T-helper 1 cell (primary cell): Measurements from ENCODE around the gene CCR9.
"Not testable (repeated sequence)": the region's sequence is repeated elsewhere in the genome, so short reads cannot be mapped to it uniquely, and the experiment has no call there.

ENCODE experiments used
- DNase-seq, 5 donors: peaks; one replicate each; pipeline ENCODE4 v3.0.0-alpha.2; 2012 to 2020
- total RNA-seq, 4 donors: gene quantifications; one replicate each; lab custom pipeline; 2026; lab: John Stamatoyannopoulos, UW

CCR9 gene, protein sequence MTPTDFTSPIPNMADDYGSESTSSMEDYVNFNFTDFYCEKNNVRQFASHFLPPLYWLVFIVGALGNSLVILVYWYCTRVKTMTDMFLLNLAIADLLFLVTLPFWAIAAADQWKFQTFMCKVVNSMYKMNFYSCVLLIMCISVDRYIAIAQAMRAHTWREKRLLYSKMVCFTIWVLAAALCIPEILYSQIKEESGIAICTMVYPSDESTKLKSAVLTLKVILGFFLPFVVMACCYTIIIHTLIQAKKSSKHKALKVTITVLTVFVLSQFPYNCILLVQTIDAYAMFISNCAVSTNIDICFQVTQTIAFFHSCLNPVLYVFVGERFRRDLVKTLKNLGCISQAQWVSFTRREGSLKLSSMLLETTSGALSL
- total RNA-seq: 1.5 to 11.4 (median 3.7) reads per million in 4 donors

DNA sequence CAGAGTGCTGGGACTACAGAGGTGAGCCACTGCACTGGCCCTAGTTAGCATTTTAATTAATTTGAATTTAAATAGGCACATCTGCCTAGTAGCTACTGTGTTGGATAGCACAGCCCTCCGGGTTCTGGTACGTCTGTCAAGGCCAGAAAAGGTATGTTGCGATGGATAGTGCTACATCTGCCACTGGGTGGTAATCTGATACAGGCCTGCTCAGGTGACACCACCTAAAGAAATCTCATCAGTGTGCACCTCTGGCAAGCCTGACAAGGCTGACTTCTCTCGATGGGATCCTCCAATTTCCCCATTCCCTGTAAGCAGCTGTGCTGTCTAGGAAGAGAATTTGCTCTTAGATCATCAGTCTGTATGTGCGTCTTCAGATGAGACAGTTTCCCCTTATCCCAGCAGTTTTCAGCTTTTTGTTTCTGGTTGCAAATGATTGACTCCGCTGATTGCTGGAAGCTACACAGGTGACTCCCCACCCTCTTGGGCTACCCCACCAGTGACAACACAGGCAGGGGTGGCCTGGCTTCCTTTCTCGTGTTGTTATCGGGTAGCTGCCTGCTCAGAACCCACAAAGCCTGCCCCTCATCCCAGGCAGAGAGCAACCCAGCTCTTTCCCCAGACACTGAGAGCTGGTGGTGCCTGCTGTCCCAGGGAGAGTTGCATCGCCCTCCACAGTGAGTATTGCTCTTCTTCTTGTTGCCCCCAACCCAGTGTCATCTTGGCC lies at the start of gene CCR9:
CCR9 (plus strand) TSS at position 565 of the 727 bp plus-strand sequence. CDS start 8,391 bp downstream, outside the sequence.
- DNase-seq: no peak

DNA sequence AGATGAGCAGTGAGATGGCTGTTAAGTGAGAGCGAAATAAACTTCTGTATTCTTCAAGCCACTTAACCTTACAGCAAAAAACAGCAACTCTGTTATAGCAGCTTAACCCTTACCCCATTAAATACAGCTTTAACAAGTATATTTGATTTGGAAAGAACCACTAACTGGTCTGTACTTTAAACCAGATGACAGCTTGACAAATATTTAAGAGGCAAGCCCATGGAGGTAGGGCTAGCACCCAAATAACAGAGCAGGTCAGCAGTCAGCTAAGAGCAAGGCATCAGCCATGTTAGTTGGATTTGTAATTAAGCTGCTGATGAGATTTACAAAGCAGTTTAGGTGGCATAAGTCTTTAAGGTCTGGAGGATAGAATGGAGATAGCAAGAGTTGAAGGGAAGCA lies 47.9 kb upstream of the CCR9 start:
- DNase-seq: no peak

DNA sequence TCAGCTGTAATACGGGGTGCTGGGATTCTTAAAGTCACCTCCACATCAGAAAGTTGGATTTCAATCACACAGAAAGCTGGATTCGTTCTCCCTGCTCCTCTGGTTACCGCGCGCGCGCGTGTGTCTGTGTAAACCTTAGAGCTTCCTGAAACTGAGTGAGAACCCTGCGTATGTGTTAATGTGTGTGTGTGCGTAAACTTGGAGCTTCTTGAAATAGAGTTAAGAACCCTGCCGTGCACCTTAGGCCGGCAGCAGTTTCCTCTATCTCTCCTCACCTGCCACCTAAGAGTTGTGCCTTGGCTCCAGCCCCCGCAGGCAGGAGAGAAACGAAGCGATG lies 45.0 kb upstream of the CCR9 start:
- peak in 1 of 5 donors; percentile 21 for DNase-seq

DNA sequence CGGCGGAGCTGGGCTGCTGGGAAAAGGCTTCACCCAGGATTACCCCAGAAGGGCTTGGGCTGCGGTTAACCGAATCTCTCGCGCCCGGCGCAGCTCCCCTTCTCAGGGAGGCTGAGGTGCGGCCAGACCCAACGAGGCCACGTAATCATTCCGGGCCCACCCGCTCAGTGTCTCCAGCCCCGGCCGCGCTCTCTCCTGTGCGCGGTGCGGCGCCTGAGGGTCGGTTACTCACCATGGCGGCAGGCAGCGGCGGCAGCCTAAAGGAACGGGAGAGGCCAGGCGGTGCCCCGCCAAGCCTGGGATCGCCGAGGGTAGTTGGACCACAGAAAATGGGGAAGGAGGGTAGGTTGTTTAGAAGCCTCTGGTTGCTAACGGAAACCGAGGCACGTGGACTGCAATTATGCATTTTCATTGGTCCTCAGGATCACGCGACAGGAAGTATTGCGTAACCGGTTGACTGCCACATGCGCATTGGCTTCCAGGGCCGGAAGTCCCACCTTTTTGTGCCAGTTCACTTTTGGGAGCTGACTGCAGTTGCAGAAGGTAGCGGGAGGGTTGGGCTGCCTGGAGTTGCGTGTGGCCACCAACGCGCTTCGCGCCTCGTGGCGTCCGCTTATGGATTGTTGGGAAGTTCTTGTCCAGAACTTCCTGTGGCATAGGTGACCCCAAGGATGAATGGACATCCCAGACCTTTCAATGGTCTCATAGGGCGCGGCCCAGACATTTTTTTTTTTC lies 44.4 kb upstream of the CCR9 start, which contains the start of gene LZTFL1:
LZTFL1 (minus strand) TSS at position 363 of the 735 bp plus-strand sequence; CDS start at position 235, 128 bp downstream.
- DNase-seq: peak; percentile 72 to 88 (median 83)

DNA sequence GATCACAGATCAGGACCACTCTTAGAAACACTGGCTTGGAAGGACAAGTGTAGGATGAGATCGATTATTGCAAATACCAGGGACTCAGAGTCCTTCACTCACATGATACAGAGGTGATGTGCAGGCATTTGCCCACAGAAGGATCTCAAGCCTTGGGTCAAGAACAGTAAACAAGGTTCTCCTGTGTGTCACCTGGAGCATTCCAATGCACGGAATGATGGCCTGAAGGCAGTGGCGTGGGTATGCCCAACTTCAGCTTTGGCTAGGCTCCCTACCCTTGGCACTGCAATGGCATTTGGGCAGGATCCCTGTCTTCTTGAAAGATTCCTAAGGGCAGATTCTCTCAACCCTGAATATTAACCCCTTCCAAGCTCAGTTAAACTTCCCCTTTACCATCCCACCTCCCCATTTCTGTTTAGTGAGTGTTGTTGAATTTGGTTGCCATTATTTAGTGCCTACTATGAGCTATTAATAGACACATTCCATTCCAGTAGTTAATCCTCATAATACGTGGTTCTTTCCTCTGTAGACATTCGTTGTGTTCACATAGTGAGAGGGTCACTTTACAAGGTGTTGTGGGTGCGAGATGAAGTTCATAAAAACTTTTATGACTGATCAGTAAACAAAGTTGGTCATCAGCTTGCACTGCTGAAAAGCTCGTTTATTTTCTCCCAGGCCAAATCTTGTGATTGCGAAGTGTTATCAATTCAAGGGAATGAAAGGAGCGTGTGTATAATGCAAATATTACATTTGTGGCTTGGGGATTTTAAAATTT lies 43.3 kb upstream of the CCR9 start:
- DNase-seq: no peak

DNA sequence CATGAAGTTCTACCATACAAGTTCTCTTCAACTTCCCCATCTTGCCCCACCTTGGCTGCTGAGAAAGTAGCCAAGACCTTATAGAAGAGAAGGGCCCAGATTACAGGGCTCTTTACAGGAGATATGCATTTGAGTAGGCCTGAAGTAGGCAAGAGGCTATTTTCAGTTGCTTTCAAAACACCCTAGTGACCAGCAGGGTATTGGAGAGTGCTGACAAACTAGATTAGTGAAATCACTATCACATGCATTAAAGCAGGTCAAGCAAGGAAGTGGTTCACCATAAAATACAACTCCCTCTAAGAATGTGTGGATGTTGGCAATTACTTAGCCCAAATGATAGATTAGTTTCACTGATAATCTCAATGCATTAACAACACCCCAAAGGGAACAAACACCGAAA lies 41.7 kb upstream of the CCR9 start:
- no peak for DNase-seq

DNA sequence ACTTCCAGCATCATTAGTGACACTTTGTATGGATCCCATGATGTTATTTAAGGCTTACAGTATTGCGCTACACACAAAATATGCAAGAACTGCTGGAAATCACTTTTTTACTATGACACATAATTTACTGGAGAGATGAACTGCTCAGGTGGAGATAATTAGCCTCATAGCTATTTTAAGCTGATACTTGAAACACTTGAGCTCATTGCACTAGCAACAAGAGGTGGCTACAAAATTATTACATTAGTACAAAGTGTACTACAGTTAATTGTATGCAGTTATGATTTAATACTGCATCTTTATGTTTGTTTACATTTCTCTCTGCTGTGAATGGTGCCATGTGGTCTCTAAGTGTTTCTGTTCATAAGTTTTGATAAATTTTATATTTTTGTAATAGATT lies 38.0 kb upstream of the CCR9 start:
- DNase-seq: no peak

DNA sequence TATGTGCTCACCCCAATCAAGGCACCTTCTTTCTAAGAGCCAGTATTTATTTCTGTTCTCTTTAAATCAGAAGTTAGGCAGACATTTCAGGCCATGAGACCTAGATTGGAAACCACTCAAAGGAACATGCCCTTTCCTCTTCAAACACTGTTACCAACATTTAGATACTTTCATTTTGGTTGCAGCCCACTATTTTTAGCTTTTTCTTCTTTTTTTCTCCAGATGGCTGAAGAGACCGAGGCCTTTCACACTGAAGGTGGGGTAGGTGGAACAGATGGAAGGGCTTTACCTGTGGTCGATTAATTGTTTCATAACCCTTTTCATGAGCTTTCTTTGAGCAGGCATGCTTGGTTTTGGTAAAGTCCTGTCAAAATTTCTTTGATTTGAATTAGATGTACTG lies 33.5 kb upstream of the CCR9 start:
- no peak for DNase-seq

DNA sequence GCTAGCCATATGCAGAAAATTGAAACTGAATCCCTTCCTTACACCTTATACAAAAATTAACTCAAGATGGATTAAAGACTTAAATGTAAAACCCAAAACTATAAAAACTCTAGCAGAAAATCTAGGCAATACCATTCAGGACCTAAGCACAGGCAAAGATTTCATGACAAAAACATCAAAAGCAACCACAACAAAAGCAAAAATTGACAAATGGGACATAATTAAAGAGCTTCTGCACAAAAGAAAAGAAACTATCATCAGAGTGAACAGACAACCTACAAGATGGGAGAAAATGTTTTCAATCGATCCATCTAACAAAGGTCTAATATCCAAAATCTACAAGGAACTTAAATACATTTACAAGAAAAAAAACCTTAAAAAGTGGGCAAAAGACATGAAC lies 30.0 kb upstream of the CCR9 start:
- DNase-seq: not testable (repeated sequence)

DNA sequence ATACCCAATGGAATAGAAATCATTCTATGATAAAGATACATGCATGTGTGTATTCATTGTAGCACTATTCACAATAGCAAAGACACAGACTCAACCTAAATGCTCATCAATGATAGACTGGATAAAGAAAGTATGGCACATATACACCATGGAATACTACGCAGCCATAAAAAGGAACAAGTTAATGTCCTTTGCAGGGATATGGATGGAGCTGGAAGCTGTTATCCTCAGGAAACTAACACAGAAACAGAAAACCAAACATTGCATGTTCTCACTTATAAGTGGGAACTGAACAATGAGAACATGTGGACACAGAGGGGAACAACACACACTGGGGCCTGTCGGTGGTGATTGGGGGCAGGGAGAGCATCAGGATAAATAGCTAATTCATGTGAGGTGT lies 29.3 kb upstream of the CCR9 start:
- not testable (repeated sequence) for DNase-seq

DNA sequence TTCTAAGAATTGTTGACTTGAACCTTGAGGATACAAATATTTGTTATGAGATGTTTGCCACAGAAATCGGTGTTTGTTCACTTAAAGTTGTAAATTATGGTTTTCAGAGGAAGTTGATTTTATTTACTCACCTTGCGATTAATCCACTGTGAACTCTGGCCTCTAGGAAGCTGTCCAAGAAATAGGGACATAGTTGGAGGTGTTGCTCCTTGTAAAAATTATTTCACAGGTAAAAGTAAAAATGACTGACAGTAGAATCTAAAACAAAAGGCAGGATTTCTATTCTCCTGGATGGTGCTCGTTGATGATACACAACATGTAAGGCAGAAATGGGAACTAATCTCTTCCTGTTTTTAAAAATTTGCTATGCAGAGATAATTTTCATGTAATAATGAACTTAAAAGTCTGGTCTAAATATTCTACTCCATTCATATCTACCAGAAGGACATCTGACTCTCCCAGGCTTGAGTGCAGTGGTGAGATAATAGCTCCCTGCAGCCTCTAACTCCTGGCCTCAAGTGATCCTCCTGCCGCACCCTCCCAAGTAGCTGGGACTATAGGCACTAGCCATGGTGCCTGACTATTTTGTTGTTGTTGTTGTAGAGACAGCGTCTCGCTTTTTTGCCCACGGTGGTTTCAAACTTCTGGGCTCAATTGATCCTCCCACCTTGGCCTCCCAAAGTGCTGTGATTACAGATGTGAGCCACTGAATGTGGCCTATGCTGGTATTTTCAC lies 27.4 kb upstream of the CCR9 start:
- no peak for DNase-seq

DNA sequence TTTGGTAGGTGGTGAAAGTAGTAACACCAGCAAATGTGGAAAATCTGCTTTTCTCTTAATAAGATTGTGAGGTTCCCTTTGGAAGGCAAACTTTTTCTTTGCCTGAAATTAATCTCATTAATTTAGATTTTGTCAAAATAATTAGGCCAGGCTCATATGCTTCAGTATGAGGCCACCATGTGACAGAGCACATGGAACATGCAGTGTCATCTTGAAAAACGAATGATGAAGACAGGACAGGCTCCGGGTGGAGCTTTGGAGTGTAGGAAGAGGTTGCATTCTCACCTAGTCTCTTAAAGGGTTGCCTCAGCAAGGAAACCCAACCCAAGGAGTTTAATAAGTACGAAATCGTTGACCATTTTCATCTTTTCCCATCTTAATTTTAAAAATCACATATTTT lies 25.9 kb upstream of the CCR9 start:
- no peak for DNase-seq

DNA sequence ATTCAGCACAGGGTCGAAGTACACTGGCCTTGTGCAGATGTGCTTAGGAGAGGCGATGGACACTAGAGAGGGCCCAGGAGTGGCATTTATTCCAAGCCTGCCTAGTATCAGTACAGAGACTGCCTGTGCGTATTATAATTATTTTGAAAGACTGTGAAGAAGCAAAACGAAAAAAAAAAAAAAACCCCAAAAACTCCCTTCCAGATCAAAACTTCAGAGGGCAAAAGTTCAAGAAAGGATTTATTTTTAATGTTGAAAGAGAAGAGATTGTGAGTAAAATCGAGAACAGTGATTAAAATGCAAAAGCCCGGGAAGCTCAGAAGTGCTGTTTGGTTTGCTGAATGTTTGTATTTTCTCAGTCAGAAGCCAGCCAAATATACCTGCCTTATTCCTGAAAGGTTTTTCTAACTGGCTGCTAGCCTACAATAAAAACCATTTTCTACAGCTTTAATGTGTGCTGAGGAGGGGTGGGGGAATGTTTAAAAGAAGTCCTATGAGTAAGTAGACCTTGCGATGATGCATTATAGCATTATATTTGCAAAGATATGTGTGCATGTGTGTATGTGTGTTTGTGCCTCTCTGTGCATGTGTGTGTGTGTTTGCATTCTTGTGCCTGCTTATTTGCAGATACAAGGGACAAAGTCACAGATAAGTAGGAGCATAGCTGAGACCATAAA lies 25.2 kb upstream of the CCR9 start:
- no peak for DNase-seq

DNA sequence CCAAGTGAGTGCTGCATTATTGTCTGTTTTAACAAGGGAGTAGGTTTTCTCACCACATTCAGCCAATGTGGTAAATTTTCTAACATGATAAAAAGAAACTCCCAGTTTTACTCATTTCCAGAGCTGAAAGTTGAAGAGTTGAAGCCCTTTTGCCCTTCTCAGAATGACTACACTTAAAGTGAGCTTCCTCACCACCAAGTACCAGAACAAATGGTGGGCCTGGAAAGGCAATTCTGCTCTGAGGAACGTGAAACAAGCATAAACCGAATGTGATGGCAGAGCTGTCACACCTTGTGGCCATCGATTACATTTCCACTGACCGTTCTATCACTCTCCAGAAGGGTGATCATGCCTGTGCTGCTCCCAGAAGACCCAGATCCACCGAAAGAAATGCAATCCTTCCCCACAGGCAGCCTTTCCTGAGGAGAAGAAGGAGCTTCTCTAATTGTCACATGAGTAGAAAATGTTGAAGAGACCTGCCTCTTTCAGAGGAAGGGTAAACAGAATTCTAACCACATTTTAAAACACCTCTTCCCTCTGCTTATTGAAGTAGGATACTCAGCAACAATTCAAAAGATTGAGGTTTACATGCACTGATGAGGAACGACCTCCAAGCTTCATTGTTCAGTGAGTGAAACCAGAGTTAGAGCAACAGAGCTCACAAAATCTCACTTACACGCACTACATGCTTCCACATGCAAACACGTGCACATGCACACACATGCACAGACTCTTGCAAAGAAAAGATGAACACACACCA lies 21.4 kb upstream of the CCR9 start:
- peak in 1 of 5 donors; percentile 43 for DNase-seq

DNA sequence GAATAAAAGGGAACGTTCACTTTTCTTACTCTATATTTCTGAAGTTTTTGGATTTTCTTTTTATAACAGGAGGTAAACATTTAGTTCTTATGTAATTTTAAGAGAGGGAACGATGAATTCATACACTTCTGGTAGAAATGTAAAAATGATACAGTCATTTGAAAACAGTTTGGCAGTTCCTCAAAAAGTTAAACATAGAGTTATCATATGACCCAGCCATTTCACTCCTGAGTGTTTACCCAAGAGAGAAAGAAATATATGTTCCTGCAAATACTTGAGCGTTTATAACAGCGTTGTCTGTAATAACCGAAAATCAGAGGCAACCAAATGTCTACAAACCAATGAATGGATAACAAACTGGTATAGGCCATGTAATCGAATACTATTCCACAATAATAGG lies 20.8 kb upstream of the CCR9 start:
- DNase-seq: no peak

DNA sequence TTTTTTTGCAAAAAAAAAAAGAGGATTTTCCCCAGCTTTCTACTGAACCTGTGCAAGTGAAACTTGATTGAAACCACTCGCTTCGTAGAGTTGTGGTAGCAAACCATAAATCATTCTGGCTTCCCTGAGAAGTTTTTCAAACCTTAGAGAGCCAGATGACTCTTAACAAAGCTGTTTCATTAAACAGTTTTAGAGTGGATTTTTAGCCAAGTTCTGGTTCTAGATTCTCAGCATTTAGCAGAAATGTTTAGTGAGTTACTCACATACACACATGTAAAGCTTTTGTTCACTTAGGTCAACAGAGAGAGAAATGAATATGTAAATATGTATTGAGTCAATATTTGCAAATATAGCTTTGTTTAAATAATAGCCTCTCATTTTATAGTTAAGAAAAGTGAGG lies 18.1 kb upstream of the CCR9 start:
- DNase-seq: no peak

DNA sequence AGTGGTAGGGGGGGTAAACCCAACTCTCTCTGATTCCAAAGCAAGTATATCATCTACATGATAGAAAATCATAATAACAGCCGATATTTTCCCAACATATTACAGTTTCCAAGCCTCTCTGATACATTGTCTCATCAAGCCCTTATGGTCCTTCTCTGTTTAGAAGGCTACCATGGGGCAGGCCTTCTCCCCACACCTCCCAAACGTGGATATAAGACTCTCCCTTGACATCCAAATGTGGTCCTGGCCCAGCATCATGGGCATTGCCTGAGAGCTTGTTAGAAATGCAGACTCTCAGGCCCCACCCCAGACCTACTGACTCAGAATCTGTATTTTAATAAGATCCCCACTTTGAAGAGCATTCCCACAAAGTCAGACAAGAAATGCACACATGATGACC lies 17.7 kb upstream of the CCR9 start:
- DNase-seq: no peak

DNA sequence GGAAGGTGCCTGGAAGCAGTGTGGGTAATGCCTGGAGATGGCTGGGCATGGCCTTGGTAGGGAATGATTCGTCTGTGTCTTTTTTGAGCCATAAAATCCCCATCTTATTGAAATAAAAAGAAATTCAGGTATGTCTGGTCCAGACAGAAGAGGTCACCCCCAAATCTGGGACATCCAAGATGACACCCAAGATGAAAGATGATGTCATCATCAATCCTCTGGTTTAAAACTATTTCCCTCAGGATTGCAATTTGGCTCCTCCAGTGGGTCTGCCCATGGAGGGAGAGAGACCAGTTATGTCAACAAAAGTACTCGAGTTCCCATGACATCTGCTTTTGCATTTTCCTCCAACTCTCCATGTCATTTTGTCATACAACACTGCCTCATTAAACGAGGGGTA lies 16.7 kb upstream of the CCR9 start:
- DNase-seq: no peak

DNA sequence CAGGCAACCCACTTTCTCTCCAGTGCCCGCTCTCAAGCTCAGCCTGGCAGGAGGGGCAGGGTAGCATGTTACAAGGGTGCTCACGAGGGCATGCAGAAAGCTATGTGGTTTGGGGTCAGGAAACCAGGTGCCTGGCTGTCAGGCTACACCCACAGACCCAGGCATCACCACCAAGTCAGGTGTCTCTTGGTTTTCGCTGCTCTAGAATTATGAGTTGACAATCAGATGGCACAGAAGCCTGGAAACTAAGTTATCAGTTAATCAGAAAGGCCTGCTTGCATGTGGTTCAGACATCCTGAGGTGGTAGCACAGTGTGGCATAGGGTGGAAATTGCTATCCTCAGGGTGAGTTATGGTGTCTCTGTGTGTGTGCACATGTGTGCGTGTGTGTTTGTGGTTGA lies 16.2 kb upstream of the CCR9 start:
- DNase-seq: peak; percentile 28 to 69 (median 60)

DNA sequence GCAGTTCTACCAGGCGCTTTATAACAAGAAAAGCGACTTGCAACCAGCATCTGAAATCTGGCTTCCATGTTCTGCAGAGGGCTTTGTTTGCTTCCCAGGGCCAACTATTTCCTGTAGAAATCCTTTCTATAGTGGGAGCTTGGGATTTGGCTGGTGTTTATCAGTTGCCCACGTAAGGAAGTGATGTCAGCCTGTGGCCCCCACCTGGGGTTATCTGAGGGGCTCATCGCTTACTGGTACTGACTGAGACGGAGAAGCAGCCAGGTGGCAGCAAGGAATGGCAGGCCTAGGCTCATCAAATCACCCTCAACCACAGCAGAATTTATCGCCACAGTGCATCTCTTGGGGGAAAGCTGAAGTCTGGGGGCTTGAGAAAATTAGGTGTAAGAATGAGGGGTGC lies 14.6 kb upstream of the CCR9 start:
- no peak for DNase-seq

DNA sequence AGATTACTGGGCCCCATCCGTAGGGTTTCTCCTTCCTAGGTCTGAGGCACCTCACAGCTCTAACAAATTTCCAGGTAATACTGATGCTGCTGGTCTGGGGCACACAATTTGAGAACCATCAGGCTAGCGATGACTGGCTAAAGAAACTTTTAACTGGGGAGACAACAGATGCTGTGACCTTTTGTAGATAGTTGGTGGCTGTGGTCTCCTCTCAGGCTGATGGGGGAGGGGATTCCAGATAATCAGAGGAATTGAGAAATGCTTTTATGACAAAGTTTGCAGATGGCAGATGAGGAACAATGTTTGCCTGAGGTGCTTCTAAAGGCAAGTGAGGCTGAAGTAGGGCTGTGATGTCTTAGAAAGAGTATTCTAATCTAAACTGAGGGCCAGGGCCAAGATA lies 13.8 kb upstream of the CCR9 start:
- no peak for DNase-seq
